ENCODE data around the gene SUSD1.

DNA sequence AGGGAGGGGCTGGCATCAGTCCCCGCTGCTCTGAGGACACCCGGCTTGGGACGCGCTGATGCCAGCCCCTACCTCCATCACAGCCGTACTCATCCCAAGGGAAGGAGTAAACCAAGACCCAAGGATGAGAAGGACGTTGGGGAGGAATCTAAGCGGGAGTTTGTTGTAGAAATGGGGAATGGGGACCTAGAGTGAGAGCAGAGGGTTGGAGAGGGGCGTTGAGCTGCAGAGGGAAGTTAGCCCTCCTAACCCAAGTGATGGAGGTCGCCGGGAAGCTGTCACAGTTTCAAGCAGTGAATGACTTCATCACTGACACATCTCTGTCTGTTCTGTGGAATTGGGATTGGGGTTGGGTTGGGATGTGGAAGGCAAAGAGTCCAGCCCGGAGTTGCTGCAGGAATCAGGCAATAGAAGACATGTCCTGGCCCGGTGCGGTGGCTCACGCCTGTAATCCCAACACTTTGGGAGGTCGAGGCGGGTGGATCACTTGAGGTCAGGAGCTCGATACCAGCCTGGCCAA is 759 bp upstream of the SUSD1 start:
- TF ChIP-seq POLR2A (IDR thresholded peaks at IDR 0.05) = peak in 1 of 4 donors; percentile 5
- TF ChIP-seq, protein P1, sequence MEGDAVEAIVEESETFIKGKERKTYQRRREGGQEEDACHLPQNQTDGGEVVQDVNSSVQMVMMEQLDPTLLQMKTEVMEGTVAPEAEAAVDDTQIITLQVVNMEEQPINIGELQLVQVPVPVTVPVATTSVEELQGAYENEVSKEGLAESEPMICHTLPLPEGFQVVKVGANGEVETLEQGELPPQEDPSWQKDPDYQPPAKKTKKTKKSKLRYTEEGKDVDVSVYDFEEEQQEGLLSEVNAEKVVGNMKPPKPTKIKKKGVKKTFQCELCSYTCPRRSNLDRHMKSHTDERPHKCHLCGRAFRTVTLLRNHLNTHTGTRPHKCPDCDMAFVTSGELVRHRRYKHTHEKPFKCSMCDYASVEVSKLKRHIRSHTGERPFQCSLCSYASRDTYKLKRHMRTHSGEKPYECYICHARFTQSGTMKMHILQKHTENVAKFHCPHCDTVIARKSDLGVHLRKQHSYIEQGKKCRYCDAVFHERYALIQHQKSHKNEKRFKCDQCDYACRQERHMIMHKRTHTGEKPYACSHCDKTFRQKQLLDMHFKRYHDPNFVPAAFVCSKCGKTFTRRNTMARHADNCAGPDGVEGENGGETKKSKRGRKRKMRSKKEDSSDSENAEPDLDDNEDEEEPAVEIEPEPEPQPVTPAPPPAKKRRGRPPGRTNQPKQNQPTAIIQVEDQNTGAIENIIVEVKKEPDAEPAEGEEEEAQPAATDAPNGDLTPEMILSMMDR (IDR thresholded peaks at IDR 0.05) = no peak
- no peak for TF ChIP-seq POLR2AphosphoS5 (IDR thresholded peaks at IDR 0.05)

Data from upper lobe of left lung (tissue), 4 donors.